K562 (cell line): ENCODE results near the gene IVL.

ENCODE experiments used
- TEAD4 ChIP-seq, 2 experiments: sonication (generic) in 1 of 2; formaldehyde crosslinking in 1 of 2; IDR thresholded peaks; 2 replicates each; pipeline versions ENCODE4 v1.6.1 to v1.8.0; 2012 to 2022; ENCODE audit warnings: borderline replicate concordance in 1 of 2, inconsistent platforms in 1 of 2, low read length in 1 of 2, mild to moderate bottlenecking in 1 of 2, missing genetic modification reagents in 1 of 2
- TF ChIP-seq, protein P1 (sequence below): sonication (generic); formaldehyde crosslinking; IDR thresholded peaks from 2 replicates; pipeline ENCODE4 v1.9.0; 2022; ENCODE audit warnings: mild to moderate bottlenecking, missing genetic modification reagents
- TF ChIP-seq, protein P2 (sequence below), 3 experiments: IDR thresholded peaks in 2 of 3; conservative IDR thresholded peaks in 1 of 3; 2 replicates each; pipeline ENCODE4 v1.5.1; 2011 to 2012; ENCODE audit warnings: low read length in 3 of 3, mild to moderate bottlenecking in 3 of 3, control low read depth in 2 of 3, improper control_type of control experiment in 1 of 3, inconsistent platforms in 1 of 3, low read depth in 1 of 3, mixed read lengths in 1 of 3, moderate library complexity in 1 of 3; ENCODE audit not compliant: insufficient read depth in 2 of 3

GRCh38 chr1:152942161-152942560, 33.8 kb downstream of the IVL start:
- TF ChIP-seq, protein P1, sequence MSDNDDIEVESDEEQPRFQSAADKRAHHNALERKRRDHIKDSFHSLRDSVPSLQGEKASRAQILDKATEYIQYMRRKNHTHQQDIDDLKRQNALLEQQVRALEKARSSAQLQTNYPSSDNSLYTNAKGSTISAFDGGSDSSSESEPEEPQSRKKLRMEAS (CRISPR knock-in tag): no peak
- TF ChIP-seq TEAD4 (IDR thresholded peaks at IDR 0.05; ENCODE audit: low read length): no peak
- TF ChIP-seq TEAD4 (CRISPR knock-in tag; IDR thresholded peaks at IDR 0.05; ENCODE audit: borderline replicate concordance): no peak
- TF ChIP-seq, protein P2, sequence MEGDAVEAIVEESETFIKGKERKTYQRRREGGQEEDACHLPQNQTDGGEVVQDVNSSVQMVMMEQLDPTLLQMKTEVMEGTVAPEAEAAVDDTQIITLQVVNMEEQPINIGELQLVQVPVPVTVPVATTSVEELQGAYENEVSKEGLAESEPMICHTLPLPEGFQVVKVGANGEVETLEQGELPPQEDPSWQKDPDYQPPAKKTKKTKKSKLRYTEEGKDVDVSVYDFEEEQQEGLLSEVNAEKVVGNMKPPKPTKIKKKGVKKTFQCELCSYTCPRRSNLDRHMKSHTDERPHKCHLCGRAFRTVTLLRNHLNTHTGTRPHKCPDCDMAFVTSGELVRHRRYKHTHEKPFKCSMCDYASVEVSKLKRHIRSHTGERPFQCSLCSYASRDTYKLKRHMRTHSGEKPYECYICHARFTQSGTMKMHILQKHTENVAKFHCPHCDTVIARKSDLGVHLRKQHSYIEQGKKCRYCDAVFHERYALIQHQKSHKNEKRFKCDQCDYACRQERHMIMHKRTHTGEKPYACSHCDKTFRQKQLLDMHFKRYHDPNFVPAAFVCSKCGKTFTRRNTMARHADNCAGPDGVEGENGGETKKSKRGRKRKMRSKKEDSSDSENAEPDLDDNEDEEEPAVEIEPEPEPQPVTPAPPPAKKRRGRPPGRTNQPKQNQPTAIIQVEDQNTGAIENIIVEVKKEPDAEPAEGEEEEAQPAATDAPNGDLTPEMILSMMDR (IDR thresholded peaks at IDR 0.05 in 2 of 3, conservative IDR thresholded peaks at IDR 0.05 in 1 of 3; ENCODE audit: insufficient read depth in 2 of 3, low read depth in 1 of 3, low read length in 3 of 3): no peak
